Measurements from ENCODE around the gene UNK.

- no peak for TF ChIP-seq ZNF70 (CRISPR knock-in tag; IDR thresholded peaks at IDR 0.05)
- no peak for TF ChIP-seq ZFP3 (CRISPR knock-in tag; IDR thresholded peaks at IDR 0.05)
- TF ChIP-seq ZFP30 (CRISPR knock-in tag; IDR thresholded peaks at IDR 0.05), result no peak
- TF ChIP-seq RARB (CRISPR knock-in tag; IDR thresholded peaks at IDR 0.05), result no peak
- TF ChIP-seq PATZ1 (CRISPR knock-in tag; IDR thresholded peaks at IDR 0.05; ENCODE audit: borderline replicate concordance), result no peak
- no peak for TF ChIP-seq ARNTL (CRISPR knock-in tag; IDR thresholded peaks at IDR 0.05; ENCODE audit: borderline replicate concordance, low read depth)
Measured at GRCh38 chr17:75819678-75820077, 35.1 kb downstream of the UNK start.

Measured in SK-N-SH treated with all-trans-retinoic acid at 6 μM for 48 hours (cell line).